Naive thymus-derived CD4-positive, alpha-beta T cell (primary cell): Measurements from ENCODE around the gene IFI27L1. TPM values are rescaled to one million over a fixed set of nuclear protein-coding genes. Genes with fewer than 3 reads are reported as not detected.

Source experiments
- polyA plus RNA-seq, 2 donors: library from polyadenylated mRNA; unstranded; fragments of 300-500 nt; fragmentation: Illumina TruSeq; gene quantifications; one replicate each; pipeline ENCODE4 v1.2.3, GENCODE V29; 2021
- total RNA-seq, 6 experiments: library from RNA in 5 of 6; stranded (reverse) in 5 of 6; gene quantifications; 1 replicate in 5 of 6; 2 replicates in 1 of 6; pipeline ENCODE4 v1.2.3 and lab custom pipeline; 2021 to 2026

Gene IFI27L1
- total and polyA plus RNA-seq, 7 experiments from 2014 or later = 6.3 to 31.8 (median 8.2) TPM

Other genes starting within 250 kb of the IFI27L1 start
- gene FAM181A, start 154.0 kb upstream of the IFI27L1 start, total RNA-seq = not detected
- not detected for gene FAM181A, start 154.0 kb upstream of the IFI27L1 start, polyA plus RNA-seq
- gene ASB2, start 104.7 kb upstream of the IFI27L1 start, total RNA-seq = 10 to 100 TPM in 1 of 5 experiments, 1 to 10 TPM in 2, under 1 TPM in 2; 0.32 to 63.1 (median 1.4) TPM
- not detected for gene ASB2, start 104.7 kb upstream of the IFI27L1 start, polyA plus RNA-seq
- not detected for gene CCDC197, start 84.0 kb upstream of the IFI27L1 start, total RNA-seq
- not detected for gene CCDC197, start 84.0 kb upstream of the IFI27L1 start, polyA plus RNA-seq
- 1 to 10 TPM in 1 of 5 experiments, under 1 TPM in 3, not detected in 1; 0.11 to 2.5 (median 0.63) TPM for gene OTUB2, start 55.0 kb upstream of the IFI27L1 start, total RNA-seq
- under 1 TPM; 0.35 to 0.56 TPM for gene OTUB2, start 55.0 kb upstream of the IFI27L1 start, polyA plus RNA-seq
- 100 to 1,000 TPM; 214 to 438 (median 333) TPM for gene DDX24, start 108 bp upstream of the IFI27L1 start, total RNA-seq
- 100 to 1,000 TPM; 190 to 306 TPM for gene DDX24, start 108 bp upstream of the IFI27L1 start, polyA plus RNA-seq
- 100 to 1,000 TPM in 1 of 5 experiments, 1 to 10 TPM in 1, under 1 TPM in 1, not detected in 2; 1.00 to 221 (median 2.9) TPM for gene IFI27, start 29.4 kb downstream of the IFI27L1 start, total RNA-seq
- under 1 TPM in 1 of 2 donors, not detected in 1; 0.74 TPM for gene IFI27, start 29.4 kb downstream of the IFI27L1 start, polyA plus RNA-seq
- gene IFI27L2, start 48.3 kb downstream of the IFI27L1 start, total RNA-seq = 10 to 100 TPM; 17.2 to 65.8 (median 26.5) TPM
- 10 to 100 TPM; 34.0 to 47.6 TPM for gene IFI27L2, start 48.3 kb downstream of the IFI27L1 start, polyA plus RNA-seq
- gene PPP4R4, start 93.0 kb downstream of the IFI27L1 start, total RNA-seq = 1 to 10 TPM in 4 of 5 experiments, under 1 TPM in 1; 0.44 to 2.4 (median 1.7) TPM
- gene PPP4R4, start 93.0 kb downstream of the IFI27L1 start, polyA plus RNA-seq = under 1 TPM; 0.06 to 0.19 TPM
- gene SERPINA10, start 212.0 kb downstream of the IFI27L1 start, total RNA-seq = not detected
- gene SERPINA10, start 212.0 kb downstream of the IFI27L1 start, polyA plus RNA-seq = not detected
- gene SERPINA6, start 242.0 kb downstream of the IFI27L1 start, total RNA-seq = not detected
- gene SERPINA6, start 242.0 kb downstream of the IFI27L1 start, polyA plus RNA-seq = not detected